Heart left ventricle (tissue), 16 donors: ENCODE data around the gene PRDX4. TPM values are rescaled to one million over a fixed set of nuclear protein-coding genes. Genes with fewer than 3 reads are reported as not detected.

Source experiments
- ATAC-seq, 4 donors: fragments of 200-7000 bp; cut with Tn5 transposase; one replicate each; pipeline ENCODE4 v1.9.1; 2020 to 2022; ENCODE audit warnings: moderate library complexity in 4 of 4, mild to moderate bottlenecking in 3 of 4, moderate number of reproducible peaks in 1 of 4
- DNase-seq, 5 donors: peaks; one replicate each; pipeline ENCODE4 v3.0.0-alpha.2; 2020
- H3K27ac ChIP-seq, 12 donors: fragments of 200-600 bp; sonication (generic) in 4 of 12; one replicate each; pipeline versions ENCODE4 v1.5.0 to v1.8.0; 2016 to 2022; ENCODE audit warnings: mild to moderate bottlenecking in 2 of 12
- H3K27me3 ChIP-seq, 9 donors: fragments of 200-600 bp; sonication (generic) in 2 of 9; one replicate each; pipeline versions ENCODE4 v1.5.1 to v1.8.0; 2016 to 2022; ENCODE audit warnings: mild to moderate bottlenecking in 3 of 9
- H3K36me3 ChIP-seq, 9 donors: fragments of 200-600 bp; sonication (generic) in 2 of 9; one replicate each; pipeline versions ENCODE4 v1.5.0 to v1.8.0; 2018 to 2022; ENCODE audit warnings: mild to moderate bottlenecking in 2 of 9
- H3K4me1 ChIP-seq, 12 donors: fragments of 200-600 bp; sonication (generic) in 4 of 12; one replicate each; pipeline versions ENCODE4 v1.5.0 to v1.8.0; 2016 to 2022; ENCODE audit warnings: mild to moderate bottlenecking in 3 of 12
- H3K4me3 ChIP-seq, 12 donors: fragments of 200-600 bp; sonication (generic) in 4 of 12; one replicate each; pipeline versions ENCODE4 v1.5.0 to v1.8.0; 2017 to 2022; ENCODE audit warnings: mild to moderate bottlenecking in 9 of 12, moderate library complexity in 4 of 12
- H3K9me3 ChIP-seq, 12 donors: fragments of 200-600 bp; sonication (generic) in 4 of 12; one replicate each; pipeline versions ENCODE4 v1.5.0 to v1.8.0; 2016 to 2022; ENCODE audit warnings: mild to moderate bottlenecking in 1 of 12
- CTCF ChIP-seq, 12 donors: fragments of 200-600 bp; sonication (generic) in 4 of 12; IDR thresholded peaks; one replicate each; pipeline versions ENCODE4 v1.5.0 to v1.8.0; 2018 to 2022; ENCODE audit warnings: antibody characterized with exemption in 12 of 12, mild to moderate bottlenecking in 5 of 12
- POLR2A ChIP-seq, 2 donors: fragments of 450-650 bp; IDR thresholded peaks; one replicate each; pipeline ENCODE4 v1.6.1; 2017; ENCODE audit warnings: antibody characterized with exemption in 2 of 2, mild to moderate bottlenecking in 2 of 2, moderate library complexity in 2 of 2
- WGBS, 4 donors: extraction: QIAGEN DNeasy Blood & Tissue Kit in 2 of 4; methylation state at CpG; one replicate each; pipeline versions ENCODE4 v1.1.5 to v1.1.7; 2013 to 2018; 5-methylcytosine and 5-hydroxymethylcytosine counted together
- intact Hi-C, 10 donors: fragments of 100-400 bp; cut with DNase I; formaldehyde crosslinking; loops; one replicate each; pipeline versions ENCODE4 v1.11.1 to v1.14.2; 2022
- polyA plus RNA-seq, 2 donors: library from polyadenylated mRNA; stranded (reverse); fragments of 200-250 nt; gene quantifications; one replicate each; pipeline ENCODE4 v1.2.3, GENCODE V29; 2013
- total RNA-seq, 9 donors: library from RNA; depleted of rRNA in 2 of 9; stranded (reverse); fragments of >200 nt in 2 of 9; fragmentation: NEBNext Ultra II Directional in 3 of 9; extraction: Animal tissue kit (Norgen Biotek cat#: 25700) in 3 of 9; gene quantifications; one replicate each; pipeline versions ENCODE4 v1.1.0 to v1.2.4, GENCODE V29; 2016 to 2023
- donor health status: ischemic (EF 13 %, LVEDD 7.1; RV severe dilation, severe dysfunction).
- donor health status: healthy with polysubstance abuse.
- donor health status: DM: no; HTN: yes; CAD: no.
- donor health status: DM: no; HTN: no; CAD: no.
- donor health status: ischemic (EF 25% LVEDD 6.9; RV normal size, moderate dysfunction).
- donor health status: ischemic (EF 25% LVEDD 5.7; RV mildly dilated, moderate dysfunction).
- donor health status: healthy.
- donor health status: DM: yes; HTN: yes; CAD: no.
- donor health status: ischemic (EF 35%, LVEDD 5.7; RV mildly dilated, moderate dysfunction).
- donor health status: nonischemic (EF 11% LVEDD 7.7; RV severe dilation, severe dysfunction).
- donor health status: DM: yes; HTN: yes; CAD: no.
- donor health status: PGD.
- donor health status: ischemic (EF 29% LVEDD 5.4; RV normal size, mild dysfunction).
- donor health status: nonischemic (EF 23%, LVEDD 6.1; RV moderate dilation, normal function).

Gene PRDX4
- total and polyA plus RNA-seq, 11 donors = 18.7 to 130 (median 37.5) TPM

- DNase-seq (no peak), ATAC-seq (peak in 1 of 4 donors; percentile 33)
- Histone ChIP-seq H3K9me3 (peaks cover 0 to 16% (median 0%) of the 10 kb centered on the region in 12 donors), H3K27ac (no peak overlapping the region), H3K27me3 (peaks cover 0 to 4% (median 0%) of the 10 kb centered on the region in 9 donors), H3K4me3 (no peak overlapping the region), H3K36me3 (no peaks in the 10 kb centered on the region), H3K4me1 (no peaks in the 10 kb centered on the region)
- intact Hi-C loops = no loop called here
- 86 to 99% (median 95%) methylated on average over 2 to 4 of the region's 4 CpGs for WGBS, 4 donors
- TF ChIP-seq POLR2A (IDR thresholded peaks at IDR 0.05) = no peak
- TF ChIP-seq CTCF (IDR thresholded peaks at IDR 0.05) = no peak
Observed at GRCh38 chrX:23637187-23637586, 30.1 kb upstream of the PRDX4 start.

- no peaks in the 10 kb centered on the region for H3K4me1 ChIP-seq
- ATAC-seq (no peak), DNase-seq (no peak)
- H3K27me3 ChIP-seq = no peaks in the 10 kb centered on the region
- WGBS, 4 donors = 69 to 81% (median 75%) methylated on average over 2 of the region's 2 CpGs
- no peak overlapping the region for H3K27ac ChIP-seq
- peaks cover 0 to 16% (median 0%) of the 10 kb centered on the region in 12 donors for H3K9me3 ChIP-seq
- intact Hi-C loops = no loop called here
- no peak overlapping the region for H3K4me3 ChIP-seq
- H3K36me3 ChIP-seq = no peaks in the 10 kb centered on the region
- TF ChIP-seq POLR2A (IDR thresholded peaks at IDR 0.05) (no peak), CTCF (IDR thresholded peaks at IDR 0.05) (no peak)
Observed at GRCh38 chrX:23643020-23643419, 24.3 kb upstream of the PRDX4 start.

- no peaks in the 10 kb centered on the region for H3K36me3 ChIP-seq
- H3K4me3 ChIP-seq = no peak overlapping the region
- TF ChIP-seq POLR2A (IDR thresholded peaks at IDR 0.05) (no peak), CTCF (IDR thresholded peaks at IDR 0.05) (no peak)
- peaks cover 0 to 11% (median 0%) of the 10 kb centered on the region in 12 donors for H3K9me3 ChIP-seq
- no peak for ATAC-seq
- WGBS, 4 donors = 78 to 86% (median 85%) methylated on average over 7 to 9 of the region's 9 CpGs
- DNase-seq = no peak
- H3K27ac ChIP-seq = no peak overlapping the region
- no peaks in the 10 kb centered on the region for H3K27me3 ChIP-seq
- intact Hi-C loops = no loop called here
- H3K4me1 ChIP-seq = no peaks in the 10 kb centered on the region
Observed at GRCh38 chrX:23644744-23645143, 22.5 kb upstream of the PRDX4 start.

- H3K4me3 ChIP-seq = no peak overlapping the region
Observed at GRCh38 chrX:23656091-23656490, 11.2 kb upstream of the PRDX4 start.

More at GRCh38 chrX:23656091-23656490, 11.2 kb upstream of the PRDX4 start:
- Histone ChIP-seq H3K4me1 (no peaks in the 10 kb centered on the region), H3K36me3 (no peaks in the 10 kb centered on the region), H3K27ac (no peak overlapping the region), H3K9me3 (no peaks in the 10 kb centered on the region), H3K27me3 (peaks cover 0 to 11% (median 0%) of the 10 kb centered on the region in 9 donors)
- WGBS, 4 donors = 19 to 55% (median 45%) methylated on average over 5 of the region's 5 CpGs
- DNase-seq (no peak), ATAC-seq (no peak)
- intact Hi-C loops = no loop called here
- TF ChIP-seq CTCF (IDR thresholded peaks at IDR 0.05) (no peak), POLR2A (IDR thresholded peaks at IDR 0.05) (no peak)
